Ovary (tissue), 3 donors: Measurements from ENCODE around the gene MAK.

ENCODE experiments used
- CTCF ChIP-seq, 3 donors: fragments of 450-650 bp in 2 of 3; fragments of 200-600 bp in 1 of 3; IDR thresholded peaks; one replicate each; pipeline versions ENCODE4 v1.5.1 to v1.8.0; 2016 to 2022; ENCODE audit warnings: antibody characterized with exemption in 3 of 3, mild to moderate bottlenecking in 1 of 3
- EP300 ChIP-seq: sonication (generic); formaldehyde crosslinking; IDR thresholded peaks from one replicate; pipeline ENCODE4 v1.6.1; 2017; ENCODE audit warnings: antibody characterized with exemption
- donor health status: DM: no; HTN: no; CAD: no.

- TF ChIP-seq CTCF (IDR thresholded peaks at IDR 0.05) (no peak), EP300 (no peak)
These were observed 24.0 kb upstream of the MAK start for GRCh38 chr6:10862361-10862760.
